Epithelial cell of esophagus (primary cell): ENCODE results near the gene SELENOO.

Experiments
- DNase-seq: peaks from one replicate; pipeline ENCODE4 v3.0.0; 2010; ENCODE audit warnings: low read depth
- H3K4me3 ChIP-seq: 2 replicates; pipeline ENCODE4 v1.5.1; 2011; ENCODE audit warnings: mild to moderate bottlenecking, low read length, control low read depth
- CTCF ChIP-seq: IDR thresholded peaks from 2 replicates; pipeline ENCODE4 v1.5.1; 2011; ENCODE audit warnings: low read depth, mild to moderate bottlenecking, low read length, control low read depth, inconsistent platforms; ENCODE audit not compliant: insufficient read depth; ENCODE audit errors: missing control alignments

The SELENOO gene

GRCh38 chr22:50189184-50189848 is 11.5 kb upstream of the SELENOO start:
- no peak for DNase-seq
- H3K4me3 ChIP-seq: no peak overlapping the region
- no peak for TF ChIP-seq CTCF

GRCh38 chr22:50189849-50190181 is 11.0 kb upstream of the SELENOO start:
- no peak for TF ChIP-seq CTCF
- peak overlapping the region; percentile 35 for H3K4me3 ChIP-seq
- DNase-seq: no peak

DNA sequence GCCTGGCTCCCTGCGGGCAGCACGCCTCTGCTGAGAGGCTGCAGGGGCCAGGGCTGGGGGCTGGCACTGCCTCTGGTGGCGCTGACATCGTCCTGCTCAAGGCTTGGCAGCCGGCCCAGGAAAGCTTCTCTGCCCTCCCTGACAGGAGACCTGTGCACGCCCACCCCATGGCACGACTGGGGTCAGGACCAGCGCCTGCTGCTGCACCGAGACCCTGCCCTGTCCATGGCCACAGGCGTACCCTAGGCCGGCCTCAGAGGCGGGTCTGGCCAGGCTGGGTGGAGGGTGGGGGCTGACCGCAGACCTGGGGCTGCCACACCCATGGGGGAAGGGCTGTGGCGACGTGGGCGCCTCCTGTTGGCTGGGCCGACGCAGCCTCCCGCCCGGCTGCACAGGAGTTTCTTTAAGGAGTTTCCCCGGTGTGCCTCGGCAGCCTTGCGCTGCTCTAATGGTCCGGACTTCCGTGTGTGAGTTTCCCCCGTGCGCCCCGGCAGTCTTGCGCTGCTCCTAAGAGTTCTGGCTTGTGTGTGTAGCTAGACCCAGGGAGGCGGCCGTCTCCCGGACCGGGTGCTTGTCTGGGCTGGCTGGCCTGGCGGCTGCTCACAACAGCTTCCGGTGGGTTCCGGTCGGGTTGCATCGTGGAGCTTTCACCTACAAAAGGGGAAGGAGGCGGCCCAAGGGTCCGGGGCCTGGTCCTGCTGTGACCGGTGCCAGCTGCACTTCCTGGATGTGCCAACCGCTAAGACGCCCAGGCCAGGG is 10.4 kb upstream of the SELENOO start:
- peak overlapping the region; percentile 35 for H3K4me3 ChIP-seq
- DNase-seq: peak; percentile 81
- TF ChIP-seq CTCF: peak; percentile 41

GRCh38 chr22:50190941-50191741 is 9.7 kb upstream of the SELENOO start:
- TF ChIP-seq CTCF: no peak
- peak overlapping the region; percentile 35 for H3K4me3 ChIP-seq
- peak; percentile 45 for DNase-seq

- no peak overlapping the region for H3K4me3 ChIP-seq
- TF ChIP-seq CTCF: no peak
- DNase-seq: no peak
Measured at GRCh38 chr22:50192436-50193204, 8.2 kb upstream of the SELENOO start.

- H3K4me3 ChIP-seq: no peak overlapping the region
- no peak for TF ChIP-seq CTCF
- no peak for DNase-seq
Measured at GRCh38 chr22:50193621-50194020, 7.2 kb upstream of the SELENOO start.
